NT2/D1 (cell line): ENCODE measurements around the gene RCCD1.

ENCODE experiments used
- DNase-seq: peaks from one replicate; pipeline ENCODE4 v3.0.0-alpha.2; 2011; ENCODE audit warnings: low read depth, low spot score
- H3K27me3 ChIP-seq: 2 replicates; pipeline ENCODE4 v1.6.0; 2011; ENCODE audit warnings: mild to moderate bottlenecking; ENCODE audit not compliant: insufficient read length, insufficient read depth
- H3K36me3 ChIP-seq: 2 replicates; pipeline ENCODE4 v1.6.1; 2011; ENCODE audit warnings: mild to moderate bottlenecking, low read length, mixed read lengths; ENCODE audit not compliant: insufficient read depth, insufficient read length
- H3K4me1 ChIP-seq: 2 replicates; pipeline ENCODE4 v1.5.1; 2011; ENCODE audit not compliant: insufficient read depth, insufficient read length
- H3K4me3 ChIP-seq: 2 replicates; pipeline ENCODE4 v1.5.1; 2011; ENCODE audit warnings: low read depth; ENCODE audit not compliant: insufficient read length
- H3K9ac ChIP-seq: 2 replicates; pipeline ENCODE4 v1.6.0; 2011; ENCODE audit warnings: low read depth; ENCODE audit not compliant: insufficient read length
- H3K9me3 ChIP-seq: 2 replicates; pipeline ENCODE4 v1.5.1; 2011; ENCODE audit warnings: mild to moderate bottlenecking, low read length; ENCODE audit not compliant: insufficient read depth
- SUZ12 ChIP-seq: IDR thresholded peaks from 2 replicates; pipeline ENCODE4 v1.6.1; 2011; ENCODE audit not compliant: insufficient read length, insufficient read depth; ENCODE audit errors: extremely low read depth
- YY1 ChIP-seq: IDR thresholded peaks from 2 replicates; pipeline ENCODE4 v1.6.1; 2011; ENCODE audit not compliant: insufficient read length, insufficient read depth
- ZNF274 ChIP-seq: IDR thresholded peaks from 2 replicates; pipeline ENCODE4 v1.6.1; 2011; ENCODE audit warnings: mild to moderate bottlenecking, low read depth, low read length

The RCCD1 gene

GRCh38 chr15:90941038-90941437 lies 13.6 kb upstream of the RCCD1 start:
- Histone ChIP-seq H3K9me3 (no peaks in the 10 kb centered on the region), H3K4me3 (no peak overlapping the region), H3K27me3 (no peaks in the 10 kb centered on the region), H3K36me3 (peaks cover 85% of the 10 kb centered on the region), H3K4me1 (peaks cover 3% of the 10 kb centered on the region), H3K9ac (no peak overlapping the region)
- no peak for TF ChIP-seq ZNF274
- TF ChIP-seq YY1 = no peak
- TF ChIP-seq SUZ12 = no peak
- DNase-seq = no peak

GRCh38 chr15:90942354-90943120 lies 12.1 kb upstream of the RCCD1 start:
- Histone ChIP-seq H3K4me3 (no peak overlapping the region), H3K9me3 (no peaks in the 10 kb centered on the region), H3K4me1 (no peaks in the 10 kb centered on the region), H3K9ac (no peak overlapping the region), H3K27me3 (no peaks in the 10 kb centered on the region), H3K36me3 (peaks cover 86% of the 10 kb centered on the region)
- TF ChIP-seq YY1 (no peak), ZNF274 (no peak), SUZ12 (no peak)
- DNase-seq = no peak

GRCh38 chr15:90945091-90945490 lies 9.6 kb upstream of the RCCD1 start:
- H3K36me3 ChIP-seq = peaks cover 89% of the 10 kb centered on the region
- no peak for TF ChIP-seq YY1
- no peak for TF ChIP-seq ZNF274
- no peak for TF ChIP-seq SUZ12
- no peak overlapping the region for H3K4me3 ChIP-seq
- H3K9ac ChIP-seq = no peak overlapping the region
- peaks cover 2% of the 10 kb centered on the region for H3K4me1 ChIP-seq
- no peaks in the 10 kb centered on the region for H3K9me3 ChIP-seq
- DNase-seq = no peak
- no peaks in the 10 kb centered on the region for H3K27me3 ChIP-seq

GRCh38 chr15:90946538-90946937 lies 8.1 kb upstream of the RCCD1 start:
- DNase-seq = no peak
- Histone ChIP-seq H3K9ac (no peak overlapping the region), H3K4me3 (no peak overlapping the region), H3K27me3 (no peaks in the 10 kb centered on the region), H3K9me3 (no peaks in the 10 kb centered on the region), H3K4me1 (peaks cover 2% of the 10 kb centered on the region), H3K36me3 (peaks cover 91% of the 10 kb centered on the region)
- TF ChIP-seq YY1 (no peak), SUZ12 (no peak), ZNF274 (no peak)

GRCh38 chr15:90946941-90947576 lies 7.6 kb upstream of the RCCD1 start:
- no peak overlapping the region for H3K9ac ChIP-seq
- TF ChIP-seq ZNF274 (no peak), YY1 (no peak), SUZ12 (no peak)
- H3K27me3 ChIP-seq = no peaks in the 10 kb centered on the region
- H3K4me1 ChIP-seq = peaks cover 2% of the 10 kb centered on the region
- no peak for DNase-seq
- H3K9me3 ChIP-seq = no peaks in the 10 kb centered on the region
- peaks cover 93% of the 10 kb centered on the region for H3K36me3 ChIP-seq
- no peak overlapping the region for H3K4me3 ChIP-seq

- no peak for TF ChIP-seq YY1
- TF ChIP-seq SUZ12 = no peak
- no peak for TF ChIP-seq ZNF274
- H3K9me3 ChIP-seq = no peaks in the 10 kb centered on the region
- no peak overlapping the region for H3K4me3 ChIP-seq
- no peak overlapping the region for H3K9ac ChIP-seq
- H3K27me3 ChIP-seq = no peaks in the 10 kb centered on the region
- DNase-seq = no peak
- peaks cover 2% of the 10 kb centered on the region for H3K4me1 ChIP-seq
- peaks cover 93% of the 10 kb centered on the region for H3K36me3 ChIP-seq
These were observed 6.9 kb upstream of the RCCD1 start for GRCh38 chr15:90947577-90948357.

GRCh38 chr15:90948506-90948905 lies 6.2 kb upstream of the RCCD1 start:
- H3K4me1 ChIP-seq = peaks cover 2% of the 10 kb centered on the region
- H3K9me3 ChIP-seq = no peaks in the 10 kb centered on the region
- H3K4me3 ChIP-seq = no peak overlapping the region
- no peak for DNase-seq
- TF ChIP-seq ZNF274 (no peak), YY1 (no peak), SUZ12 (no peak)
- H3K9ac ChIP-seq = no peak overlapping the region
- no peaks in the 10 kb centered on the region for H3K27me3 ChIP-seq
- peaks cover 93% of the 10 kb centered on the region for H3K36me3 ChIP-seq
